ENCODE data around the gene GRAMD1C.
A peak's percentile ranks its signal among the peaks of the same experiment; 100 is the strongest.

GRAMD1C gene

GRCh38 chr3:113831103-113831355 is 7.6 kb upstream of the GRAMD1C start:
- no peak for TF ChIP-seq EZH2phosphoT487 (conservative IDR thresholded peaks at IDR 0.05; ENCODE audit: low read length)
- TF ChIP-seq, protein P1, sequence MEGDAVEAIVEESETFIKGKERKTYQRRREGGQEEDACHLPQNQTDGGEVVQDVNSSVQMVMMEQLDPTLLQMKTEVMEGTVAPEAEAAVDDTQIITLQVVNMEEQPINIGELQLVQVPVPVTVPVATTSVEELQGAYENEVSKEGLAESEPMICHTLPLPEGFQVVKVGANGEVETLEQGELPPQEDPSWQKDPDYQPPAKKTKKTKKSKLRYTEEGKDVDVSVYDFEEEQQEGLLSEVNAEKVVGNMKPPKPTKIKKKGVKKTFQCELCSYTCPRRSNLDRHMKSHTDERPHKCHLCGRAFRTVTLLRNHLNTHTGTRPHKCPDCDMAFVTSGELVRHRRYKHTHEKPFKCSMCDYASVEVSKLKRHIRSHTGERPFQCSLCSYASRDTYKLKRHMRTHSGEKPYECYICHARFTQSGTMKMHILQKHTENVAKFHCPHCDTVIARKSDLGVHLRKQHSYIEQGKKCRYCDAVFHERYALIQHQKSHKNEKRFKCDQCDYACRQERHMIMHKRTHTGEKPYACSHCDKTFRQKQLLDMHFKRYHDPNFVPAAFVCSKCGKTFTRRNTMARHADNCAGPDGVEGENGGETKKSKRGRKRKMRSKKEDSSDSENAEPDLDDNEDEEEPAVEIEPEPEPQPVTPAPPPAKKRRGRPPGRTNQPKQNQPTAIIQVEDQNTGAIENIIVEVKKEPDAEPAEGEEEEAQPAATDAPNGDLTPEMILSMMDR (IDR thresholded peaks at IDR 0.05; ENCODE audit: insufficient read depth, low read length, poor library complexity, severe bottlenecking) = no peak
- H2AFZ ChIP-seq (ENCODE audit: low read depth, low read length, severe bottlenecking) = peak overlapping the region; percentile 45
- peak overlapping the region; percentile 27 for H3K4me3 ChIP-seq (ENCODE audit: insufficient read depth, low read length, poor library complexity, severe bottlenecking)
- no peak overlapping the region for H3K9ac ChIP-seq (ENCODE audit: low read length)
- H3K79me2 ChIP-seq (ENCODE audit: insufficient read depth, low read length) = no peaks in the 10 kb centered on the region
- peaks cover 5% of the 10 kb centered on the region; the same call in 1 of the 2 replicates for H3K9me3 ChIP-seq (ENCODE audit: insufficient read depth, low read length)
- H3F3A ChIP-seq (ENCODE audit: insufficient read depth) = peaks cover 35% of the 10 kb centered on the region
- no peaks in the 10 kb centered on the region for H3K9me2 ChIP-seq (replicated peaks; ENCODE audit: insufficient read depth, low read length)
- H3K4me2 ChIP-seq (ENCODE audit: low read depth, low read length, poor library complexity, severe bottlenecking) = peak overlapping the region; percentile 58
- H4K20me1 ChIP-seq (ENCODE audit: low read depth, low read length) = no peaks in the 10 kb centered on the region
- H3K36me3 ChIP-seq (ENCODE audit: low read length) = peaks cover 8% of the 10 kb centered on the region
- H3K27ac ChIP-seq (ENCODE audit: low read depth, low read length) = peak overlapping the region; percentile 89
- H3K27me3 ChIP-seq (ENCODE audit: low read length) = no peaks in the 10 kb centered on the region

GRCh38 chr3:113832477-113833164 is 6.0 kb upstream of the GRAMD1C start:
- peak overlapping the region; percentile 37 for H3K9ac ChIP-seq (ENCODE audit: low read length)
- H3K9me3 ChIP-seq (ENCODE audit: insufficient read depth, low read length) = peaks cover 5% of the 10 kb centered on the region; the same call in 1 of the 2 replicates
- no peaks in the 10 kb centered on the region for H4K20me1 ChIP-seq (ENCODE audit: low read depth, low read length)
- peak overlapping the region; percentile 58 for H3K4me2 ChIP-seq (ENCODE audit: low read depth, low read length, poor library complexity, severe bottlenecking)
- H3K27ac ChIP-seq (ENCODE audit: low read depth, low read length) = peak overlapping the region; percentile 89
- peak overlapping the region; percentile 72 for H2AFZ ChIP-seq (ENCODE audit: low read depth, low read length, severe bottlenecking)
- no peak overlapping the region for H3K4me3 ChIP-seq (ENCODE audit: insufficient read depth, low read length, poor library complexity, severe bottlenecking)
- H3F3A ChIP-seq (ENCODE audit: insufficient read depth) = peaks cover 35% of the 10 kb centered on the region
- TF ChIP-seq, protein P1 (IDR thresholded peaks at IDR 0.05; ENCODE audit: insufficient read depth, low read length, poor library complexity, severe bottlenecking) = no peak
- no peak for TF ChIP-seq EZH2phosphoT487 (conservative IDR thresholded peaks at IDR 0.05; ENCODE audit: low read length)
- no peaks in the 10 kb centered on the region for H3K9me2 ChIP-seq (replicated peaks; ENCODE audit: insufficient read depth, low read length)
- no peaks in the 10 kb centered on the region for H3K79me2 ChIP-seq (ENCODE audit: insufficient read depth, low read length)
- peaks cover 8% of the 10 kb centered on the region for H3K36me3 ChIP-seq (ENCODE audit: low read length)
- no peaks in the 10 kb centered on the region for H3K27me3 ChIP-seq (ENCODE audit: low read length)

DNA sequence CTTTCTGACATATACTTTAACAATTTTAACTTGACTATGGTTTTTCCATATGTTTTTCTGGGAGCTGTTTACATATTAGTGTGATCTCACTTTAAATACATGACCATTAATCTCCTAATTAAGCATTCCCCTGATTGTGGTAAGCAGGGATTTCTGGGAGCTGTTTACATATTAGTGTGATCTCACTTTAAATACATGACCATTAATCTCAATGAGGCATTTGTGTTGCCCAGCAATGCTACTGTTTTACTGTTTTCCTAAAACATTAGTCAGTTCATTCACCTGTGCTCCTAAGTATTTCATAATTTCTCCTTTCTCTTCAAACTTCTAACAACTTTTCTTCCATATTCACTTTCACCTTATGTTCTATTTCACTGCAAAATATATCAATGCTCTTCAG is 3.6 kb upstream of the GRAMD1C start:
- no peak overlapping the region for H2AFZ ChIP-seq (ENCODE audit: low read depth, low read length, severe bottlenecking)
- no peak overlapping the region for H3K9ac ChIP-seq (ENCODE audit: low read length)
- TF ChIP-seq, protein P1 (IDR thresholded peaks at IDR 0.05; ENCODE audit: insufficient read depth, low read length, poor library complexity, severe bottlenecking) = no peak
- TF ChIP-seq EZH2phosphoT487 (conservative IDR thresholded peaks at IDR 0.05; ENCODE audit: low read length) = no peak
- H3K4me2 ChIP-seq (ENCODE audit: low read depth, low read length, poor library complexity, severe bottlenecking) = no peak overlapping the region
- H4K20me1 ChIP-seq (ENCODE audit: low read depth, low read length) = no peaks in the 10 kb centered on the region
- H3K79me2 ChIP-seq (ENCODE audit: insufficient read depth, low read length) = no peaks in the 10 kb centered on the region
- H3K27me3 ChIP-seq (ENCODE audit: low read length) = no peaks in the 10 kb centered on the region
- no peak overlapping the region for H3K4me3 ChIP-seq (ENCODE audit: insufficient read depth, low read length, poor library complexity, severe bottlenecking)
- H3F3A ChIP-seq (ENCODE audit: insufficient read depth) = peaks cover 30% of the 10 kb centered on the region
- H3K9me3 ChIP-seq (ENCODE audit: insufficient read depth, low read length) = peaks cover 5% of the 10 kb centered on the region; the same call in 1 of the 2 replicates
- no peaks in the 10 kb centered on the region for H3K9me2 ChIP-seq (replicated peaks; ENCODE audit: insufficient read depth, low read length)
- no peak overlapping the region for H3K27ac ChIP-seq (ENCODE audit: low read depth, low read length)
- peaks cover 8% of the 10 kb centered on the region for H3K36me3 ChIP-seq (ENCODE audit: low read length)

All from SU-DHL-6 (cell line).